ENCODE data around the gene PKP2. TPM values are rescaled to one million over a fixed set of nuclear protein-coding genes. Genes with fewer than 3 reads are reported as not detected.
"Not testable (repeated sequence)": the region's sequence is repeated elsewhere in the genome, so short reads cannot be mapped to it uniquely, and the experiment has no call there.

The PKP2 gene
- total RNA-seq, 2 donors from 2014 or later: 130 to 187 TPM

GRCh38 chr12:32894566-32894965 is 2.0 kb downstream of the PKP2 start:
- no peaks in the 10 kb centered on the region for H3K27me3 ChIP-seq
- no peaks in the 10 kb centered on the region for H3K36me3 ChIP-seq
- H3K9ac ChIP-seq (ENCODE audit: low read depth in 2 of 2, low read length in 2 of 2): peak overlapping the region in 1 of 2 donors; percentile 76
- TF ChIP-seq CTCF (IDR thresholded peaks at IDR 0.05): no peak
- intact Hi-C loops (cut with DNase I): no loop called here
- peaks cover 4% of the 10 kb centered on the region for H3K4me1 ChIP-seq
- DNase-seq: no peak
- peak overlapping the region; percentile 98 for H3K27ac ChIP-seq
- peak overlapping the region; percentile 83 for H3K4me3 ChIP-seq
- H3K9me3 ChIP-seq: no peaks in the 10 kb centered on the region

- DNase-seq: no peak
- Histone ChIP-seq H3K4me1 (peaks cover 4% of the 10 kb centered on the region), H3K9me3 (no peaks in the 10 kb centered on the region), H3K4me3 (peak overlapping the region; percentile 83), H3K27ac (peak overlapping the region; percentile 98), H3K9ac (ENCODE audit: low read depth in 2 of 2, low read length in 2 of 2) (peak overlapping the region in 1 of 2 donors; percentile 76), H3K36me3 (no peaks in the 10 kb centered on the region), H3K27me3 (no peaks in the 10 kb centered on the region)
- intact Hi-C loops (cut with DNase I): no loop called here
- no peak for TF ChIP-seq CTCF (IDR thresholded peaks at IDR 0.05)
Measured at GRCh38 chr12:32893458-32893857, 3.1 kb downstream of the PKP2 start.

- Histone ChIP-seq H3K4me1 (peaks cover 4% of the 10 kb centered on the region), H3K4me3 (peak overlapping the region; percentile 1), H3K27ac (peak overlapping the region; percentile 8), H3K27me3 (no peaks in the 10 kb centered on the region), H3K36me3 (no peaks in the 10 kb centered on the region), H3K9me3 (no peaks in the 10 kb centered on the region), H3K9ac (ENCODE audit: low read depth in 2 of 2, low read length in 2 of 2) (peak overlapping the region in 1 of 2 donors; percentile 76)
- no peak for DNase-seq
- TF ChIP-seq CTCF (IDR thresholded peaks at IDR 0.05): no peak
- intact Hi-C loops (cut with DNase I): no loop called here
Measured at GRCh38 chr12:32893043-32893442, 3.5 kb downstream of the PKP2 start.

GRCh38 chr12:32892369-32892768 is 4.2 kb downstream of the PKP2 start:
- H3K4me3 ChIP-seq; H3K4me1 ChIP-seq; H3K27me3 ChIP-seq; H3K36me3 ChIP-seq; intact Hi-C loops (cut with DNase I); H3K9ac ChIP-seq (ENCODE audit: low read depth in 2 of 2, low read length in 2 of 2); H3K9me3 ChIP-seq: not testable (repeated sequence)
- DNase-seq: peak; percentile 38
- peak overlapping the region; percentile 24 for H3K27ac ChIP-seq

GRCh38 chr12:32891956-32892355 is 4.6 kb downstream of the PKP2 start:
- Histone ChIP-seq H3K36me3 (no peaks in the 10 kb centered on the region), H3K27me3 (no peaks in the 10 kb centered on the region), H3K9me3 (no peaks in the 10 kb centered on the region), H3K4me3 (no peak overlapping the region), H3K4me1 (peaks cover 4% of the 10 kb centered on the region), H3K27ac (peak overlapping the region; percentile 24), H3K9ac (ENCODE audit: low read depth in 2 of 2, low read length in 2 of 2) (peak overlapping the region in 1 of 2 donors; percentile 13)
- intact Hi-C loops (cut with DNase I): no loop called here
- no peak for TF ChIP-seq CTCF (IDR thresholded peaks at IDR 0.05)
- no peak for DNase-seq

- peaks cover 4% of the 10 kb centered on the region for H3K4me1 ChIP-seq
- DNase-seq: no peak
- H3K9me3 ChIP-seq: no peaks in the 10 kb centered on the region
- no peaks in the 10 kb centered on the region for H3K36me3 ChIP-seq
- TF ChIP-seq CTCF (IDR thresholded peaks at IDR 0.05): no peak
- no peak overlapping the region for H3K4me3 ChIP-seq
- peak overlapping the region; percentile 24 for H3K27ac ChIP-seq
- H3K9ac ChIP-seq (ENCODE audit: low read depth in 2 of 2, low read length in 2 of 2): peak overlapping the region in 1 of 2 donors; percentile 13
- H3K27me3 ChIP-seq: no peaks in the 10 kb centered on the region
- intact Hi-C loops (cut with DNase I): no loop called here
Measured at GRCh38 chr12:32891526-32891925, 5.1 kb downstream of the PKP2 start.

Data from colonic mucosa (tissue), 4 donors.